ENCODE results near the gene RASGEF1C.

Gene RASGEF1C

DNA sequence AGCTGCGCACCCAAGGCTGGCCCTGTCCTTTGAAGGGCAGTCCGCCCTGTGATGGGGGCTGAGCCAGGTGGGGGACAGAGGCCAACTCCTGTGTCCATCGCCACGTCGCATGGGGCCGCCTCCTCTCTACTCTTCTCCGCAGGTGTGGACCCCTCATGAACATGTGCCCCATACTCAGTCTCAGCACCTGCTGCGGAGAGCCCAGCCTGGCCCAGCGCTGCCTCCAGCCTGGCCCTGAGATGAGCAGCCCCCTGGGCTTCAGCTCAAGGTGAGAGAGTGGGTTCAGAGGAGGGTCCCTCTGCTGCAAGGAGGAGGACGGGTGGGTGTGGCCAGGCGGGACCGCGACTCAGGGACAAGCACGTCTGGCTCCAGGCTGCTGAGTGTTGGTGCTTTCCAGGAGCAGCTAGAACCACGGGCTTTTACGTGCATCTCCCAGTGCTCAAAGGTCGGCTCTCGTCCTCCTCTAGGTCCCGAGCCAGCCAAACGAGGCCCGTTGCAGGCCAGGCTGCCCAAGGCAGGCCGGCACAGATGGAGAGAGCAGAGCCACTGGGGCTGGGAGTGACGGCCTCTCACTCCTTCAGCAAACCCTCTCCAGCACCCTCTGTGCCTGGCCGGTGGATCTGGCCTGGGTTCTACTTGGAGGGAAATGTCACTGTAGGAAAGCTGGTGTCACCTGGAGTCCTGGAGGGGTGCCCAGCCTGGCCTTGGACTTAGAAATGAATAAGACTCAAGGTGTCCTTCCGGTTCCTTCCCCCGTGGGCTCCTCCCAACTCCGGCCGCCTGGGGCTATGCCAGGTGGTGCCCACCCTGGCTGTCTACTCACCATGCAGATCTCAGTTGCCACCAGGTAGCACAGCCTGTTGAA, 88.5 kb downstream of the RASGEF1C start:
- no peak for DNase-seq (ENCODE audit: low read depth in 1 of 2, low spot score in 1 of 2)

GRCh38 chr5:180119903-180120236, 89.1 kb downstream of the RASGEF1C start:
- no peak for DNase-seq (ENCODE audit: low read depth in 1 of 2, low spot score in 1 of 2)

DNA sequence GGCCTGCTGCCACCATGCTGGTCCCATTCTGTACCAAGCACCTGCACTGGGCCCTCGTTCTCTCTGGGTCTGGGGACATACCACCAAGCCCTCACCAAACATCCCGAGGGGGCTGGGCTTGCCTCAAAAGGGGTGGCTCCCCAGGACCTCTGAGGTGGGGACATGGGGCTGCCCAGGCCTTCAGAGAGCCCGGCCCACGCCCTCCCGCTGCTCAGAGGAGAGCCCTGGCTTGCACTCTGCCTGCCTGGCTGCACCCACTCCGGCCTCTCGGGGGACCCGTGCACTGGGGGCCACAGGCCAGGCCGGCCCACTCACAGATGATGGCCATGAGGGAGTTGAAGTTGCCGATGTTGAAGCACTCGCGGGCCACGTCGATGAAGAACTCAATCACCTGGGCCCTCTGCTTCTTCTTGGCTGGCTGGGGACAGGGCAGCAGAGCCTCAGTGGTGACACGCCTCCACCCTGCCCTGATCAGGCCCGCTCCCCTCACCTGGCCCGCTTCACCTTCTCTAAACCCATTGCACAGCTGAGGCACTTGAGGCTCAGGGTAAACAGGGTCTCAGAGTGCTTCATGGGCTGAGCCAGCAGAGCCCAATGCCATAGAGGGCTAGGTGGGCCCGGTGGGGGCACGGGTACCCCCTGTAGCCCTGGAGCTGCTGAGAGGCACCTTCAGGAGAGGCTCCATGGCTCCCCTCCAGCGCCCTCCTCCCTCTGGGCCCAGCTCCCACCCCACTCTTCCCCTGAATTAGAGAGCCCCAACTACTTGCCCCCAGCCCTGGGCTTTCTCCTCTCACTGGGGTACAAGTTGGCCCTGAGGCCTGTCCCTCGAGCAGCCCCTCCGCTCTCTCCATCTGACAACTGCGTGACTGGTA, 89.7 kb downstream of the RASGEF1C start:
- no peak for DNase-seq (ENCODE audit: low read depth in 1 of 2, low spot score in 1 of 2)

- DNase-seq (ENCODE audit: low read depth in 1 of 2, low spot score in 1 of 2) = no peak
Measured at GRCh38 chr5:180118391-180118791, 90.6 kb downstream of the RASGEF1C start.

- DNase-seq (ENCODE audit: low read depth in 1 of 2, low spot score in 1 of 2) = no peak
Measured at GRCh38 chr5:180117000-180117725, 91.8 kb downstream of the RASGEF1C start.

DNA sequence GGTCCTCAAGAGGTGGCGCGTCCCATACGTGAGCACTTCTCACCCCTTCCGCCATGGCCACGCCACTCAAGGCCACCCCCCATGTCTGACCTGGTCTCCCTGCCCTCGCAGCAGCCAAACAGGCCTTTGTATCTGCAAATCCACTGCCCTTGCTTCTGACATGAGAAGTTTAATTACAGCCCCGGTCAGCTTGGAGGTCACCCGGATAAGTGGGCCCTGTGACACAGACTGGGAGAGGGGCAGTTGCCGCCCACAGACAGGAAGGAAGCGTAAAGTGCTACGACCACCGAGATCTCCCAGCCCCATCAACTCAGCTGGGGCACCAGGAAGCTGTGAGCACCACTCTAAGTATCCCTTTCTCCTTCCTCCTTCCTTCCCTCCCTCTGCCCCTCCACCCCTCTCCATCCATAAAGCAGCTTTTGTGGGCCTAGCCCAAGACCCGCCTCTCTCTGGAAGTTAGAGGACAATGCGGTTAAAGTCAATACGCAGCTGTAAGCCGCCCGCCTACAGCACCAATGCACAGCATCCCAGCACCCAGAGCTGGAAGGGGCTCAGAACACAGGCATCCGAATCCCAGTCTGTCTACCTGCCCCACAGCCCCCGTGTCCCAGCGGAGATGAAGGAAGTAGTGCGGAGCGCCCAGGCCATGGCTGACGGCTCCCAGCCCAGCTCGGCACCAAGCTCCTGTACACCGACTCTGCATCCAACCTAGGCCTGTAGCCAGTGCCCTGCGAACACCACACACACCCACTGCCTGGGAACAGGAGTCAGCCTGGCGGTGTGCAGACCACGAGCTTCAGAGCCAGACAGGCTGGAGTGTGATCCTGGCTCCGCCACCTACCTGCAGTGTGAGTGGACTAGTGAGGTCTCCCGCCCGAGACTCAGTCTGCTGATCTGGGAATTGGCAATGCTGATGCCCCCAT, 92.7 kb downstream of the RASGEF1C start:
- no peak for DNase-seq (ENCODE audit: low read depth in 1 of 2, low spot score in 1 of 2)

DNA sequence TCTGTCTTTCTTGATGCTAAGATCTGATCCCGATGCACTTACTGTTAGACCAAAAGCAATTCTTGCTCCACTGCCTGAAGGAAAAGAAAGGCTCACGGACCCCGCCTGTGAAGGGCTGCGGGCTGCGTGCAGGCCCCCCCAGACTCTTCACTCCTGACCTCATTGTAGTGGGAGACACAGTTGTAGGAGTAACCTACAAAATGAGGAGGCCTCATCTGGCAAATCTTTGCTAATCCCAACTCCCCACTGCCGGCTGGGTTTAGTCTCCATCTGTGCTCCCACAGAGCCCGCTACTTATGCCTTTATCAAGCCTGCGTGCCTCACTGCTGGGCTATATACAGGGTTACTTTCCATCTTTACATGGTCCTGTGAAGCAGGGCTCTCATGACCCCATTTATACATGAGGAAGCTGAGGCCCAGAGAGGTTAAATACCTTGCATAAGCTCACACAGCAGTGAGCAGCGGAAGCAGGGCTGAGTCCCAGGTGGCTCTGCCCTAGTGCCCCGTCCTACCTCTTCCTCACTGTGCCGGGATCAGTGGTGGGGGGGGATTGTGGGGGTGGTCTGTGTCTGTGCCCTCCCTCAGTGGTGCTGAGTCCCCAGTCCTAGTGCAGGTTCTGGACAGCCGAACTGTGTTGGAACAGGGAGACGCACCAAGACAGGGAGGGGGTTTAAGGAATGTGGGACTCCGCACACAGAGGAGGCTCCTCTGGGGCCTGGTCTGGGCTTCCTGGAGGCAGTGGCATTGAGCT, 93.5 kb downstream of the RASGEF1C start:
- no peak for DNase-seq (ENCODE audit: low read depth in 1 of 2, low spot score in 1 of 2)

GRCh38 chr5:180114304-180115003, 94.6 kb downstream of the RASGEF1C start:
- no peak for DNase-seq (ENCODE audit: low read depth in 1 of 2, low spot score in 1 of 2)

DNA sequence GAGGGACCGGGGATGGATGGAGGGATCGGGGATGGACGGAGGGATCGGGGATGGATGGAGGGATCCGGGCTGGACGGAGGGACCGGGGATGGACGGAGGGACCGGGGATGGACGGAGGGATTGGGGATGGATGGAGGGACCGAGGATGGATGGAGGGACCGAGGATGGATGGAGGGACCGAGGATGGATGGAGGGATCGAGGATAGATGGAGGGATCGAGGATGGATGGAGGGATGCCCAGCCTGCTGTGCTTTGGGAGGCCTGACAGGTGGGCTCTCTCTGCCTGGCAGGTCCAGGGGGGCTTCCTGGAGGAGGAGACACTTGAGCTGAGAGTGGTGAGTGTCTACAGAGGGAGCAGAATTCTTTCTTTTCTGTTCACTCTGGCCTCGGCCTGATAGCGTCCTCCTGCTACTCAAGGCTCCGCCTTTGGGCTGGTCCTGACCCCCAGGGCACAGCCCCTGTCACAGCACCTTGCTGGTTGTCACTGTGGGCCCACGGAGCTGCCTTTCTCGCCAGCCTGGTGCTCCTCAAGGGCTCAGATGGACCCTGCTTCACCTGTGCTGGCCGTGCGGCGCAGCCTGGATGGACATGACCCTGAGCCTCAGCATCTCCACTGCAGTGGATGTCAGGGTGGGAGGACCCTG, 95.2 kb downstream of the RASGEF1C start:
- no peak for DNase-seq (ENCODE audit: low read depth in 1 of 2, low spot score in 1 of 2)

GRCh38 chr5:180112181-180112861, 96.7 kb downstream of the RASGEF1C start:
- no peak for DNase-seq (ENCODE audit: low read depth in 1 of 2, low spot score in 1 of 2)

DNA sequence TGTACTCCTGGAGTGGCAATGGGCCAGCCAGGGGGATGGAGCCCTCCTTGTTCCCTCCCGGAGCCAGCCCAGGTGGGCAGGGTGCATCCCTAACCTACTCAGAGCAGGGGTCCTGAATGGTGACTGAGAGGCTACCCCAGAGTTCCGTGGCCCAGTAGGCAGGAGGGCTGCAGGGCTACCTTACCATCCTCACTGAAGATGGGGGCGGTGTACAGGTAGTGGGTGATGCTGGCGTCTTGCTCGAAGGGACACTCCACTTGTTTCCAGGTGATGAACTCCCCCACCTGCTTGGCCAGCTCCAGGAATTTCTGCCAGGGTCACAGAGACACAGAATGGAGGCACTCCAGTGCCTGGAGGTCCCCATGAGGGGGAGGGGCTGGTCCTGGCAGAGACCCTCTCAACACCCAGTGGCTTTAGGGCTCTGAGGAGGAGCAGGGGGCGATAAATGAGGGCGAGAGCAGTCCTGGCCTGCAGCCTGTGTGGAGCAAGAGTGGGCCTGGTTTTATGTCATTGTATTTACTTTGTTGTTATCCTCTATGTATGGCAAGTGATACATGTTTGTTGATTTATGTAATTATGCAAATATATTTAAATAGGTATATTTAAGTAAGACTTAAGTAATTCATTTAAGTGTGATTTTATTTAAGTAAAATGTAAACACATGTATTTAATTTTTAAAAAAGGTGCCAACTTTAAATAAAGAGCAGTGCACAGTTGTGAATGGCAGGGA, 97.6 kb downstream of the RASGEF1C start:
- no peak for DNase-seq (ENCODE audit: low read depth in 1 of 2, low spot score in 1 of 2)

DNA sequence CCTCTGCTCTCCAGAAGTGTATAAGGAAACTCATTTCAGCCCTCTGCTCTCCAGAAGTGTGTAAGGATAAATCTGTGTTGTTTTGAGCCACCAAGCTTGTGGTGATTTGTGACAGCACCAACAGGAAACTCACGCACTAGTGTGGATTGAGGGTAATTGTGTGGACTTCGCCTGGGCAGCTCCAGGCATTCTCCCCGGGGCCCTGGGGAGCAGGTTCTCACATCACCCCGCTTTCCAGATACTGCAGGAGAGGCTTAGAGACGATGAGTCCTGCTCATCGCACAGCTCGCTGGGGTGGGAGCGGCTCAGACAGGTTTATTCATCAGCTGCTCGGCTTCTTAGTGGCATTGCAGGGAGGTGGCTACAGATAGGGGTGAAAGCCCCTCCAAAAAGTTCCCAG, 99.1 kb downstream of the RASGEF1C start:
- DNase-seq (ENCODE audit: low read depth in 1 of 2, low spot score in 1 of 2) = no peak

DNA sequence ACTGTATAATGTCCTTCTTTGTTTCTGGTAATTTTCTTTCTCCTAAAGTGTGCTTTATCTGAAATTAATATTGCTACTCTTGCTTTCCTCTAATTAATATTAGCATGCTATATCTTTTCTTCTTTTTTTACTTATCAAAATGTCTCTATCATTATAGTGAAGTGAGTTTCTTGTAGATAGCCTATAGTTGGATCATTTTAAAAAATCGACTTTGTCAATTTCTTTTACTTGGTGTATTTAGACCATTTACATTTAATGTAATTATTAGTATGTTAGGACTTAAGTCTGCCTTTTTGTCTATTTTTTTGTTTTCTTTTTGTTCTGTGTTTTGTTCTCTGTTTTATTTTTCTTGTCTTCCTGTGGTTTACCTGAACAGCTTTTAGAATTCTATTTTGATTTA, 102.0 kb downstream of the RASGEF1C start:
- no peak for DNase-seq (ENCODE audit: low read depth in 1 of 2, low spot score in 1 of 2)

DNA sequence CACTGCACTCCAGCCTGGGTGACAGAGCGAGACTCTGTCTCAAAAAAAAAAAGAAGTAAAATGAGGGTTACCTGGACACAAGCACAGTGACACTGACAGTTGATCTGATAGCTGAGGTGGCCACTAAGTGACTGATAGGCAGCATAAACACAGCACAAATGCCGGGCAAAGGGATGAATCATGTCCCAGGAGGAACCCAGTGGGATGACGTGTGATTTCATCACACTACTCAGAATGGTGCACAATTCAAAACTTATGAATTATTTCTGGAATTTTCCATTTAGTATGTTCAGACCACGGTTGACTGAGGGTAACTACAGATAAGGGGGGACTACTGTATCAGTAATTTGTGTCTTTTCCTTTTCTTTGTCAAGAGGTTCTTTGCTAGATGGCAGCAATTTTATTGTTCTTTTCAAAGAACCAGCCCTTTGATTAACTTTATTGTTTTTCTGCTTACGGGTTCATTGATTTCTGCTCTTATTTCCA, 103.1 kb downstream of the RASGEF1C start:
- no peak for DNase-seq (ENCODE audit: low read depth in 1 of 2, low spot score in 1 of 2)

DNA sequence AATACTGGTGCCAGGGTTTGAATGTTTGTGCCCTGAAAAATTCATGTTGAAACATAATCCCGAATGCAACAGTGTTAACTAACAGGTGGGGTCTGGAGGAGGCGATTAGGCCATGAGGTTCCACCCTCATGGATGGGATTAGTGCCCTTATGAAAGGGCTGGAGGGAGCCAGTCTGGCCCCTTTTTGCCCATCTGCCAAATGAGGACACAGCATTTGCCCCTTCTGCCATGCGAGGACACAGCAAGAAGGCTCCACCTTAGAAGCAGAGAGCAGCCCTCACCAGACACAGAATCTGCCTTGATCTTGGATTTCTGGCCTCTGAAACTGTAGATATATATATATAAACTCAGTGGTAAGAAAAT, 104.9 kb downstream of the RASGEF1C start:
- DNase-seq (ENCODE audit: low read depth in 1 of 2, low spot score in 1 of 2) = no peak

- no peak for DNase-seq (ENCODE audit: low read depth in 1 of 2, low spot score in 1 of 2)
Measured at GRCh38 chr5:180103487-180104167, 105.4 kb downstream of the RASGEF1C start.

- DNase-seq (ENCODE audit: low read depth in 1 of 2, low spot score in 1 of 2) = no peak
Measured at GRCh38 chr5:180102636-180103035, 106.4 kb downstream of the RASGEF1C start.
